Left kidney (tissue), 2 donors: Measurements from ENCODE around the gene GDNF. TPM values are rescaled to one million over a fixed set of nuclear protein-coding genes. Genes with fewer than 3 reads are reported as not detected.
A peak's percentile ranks its signal among the peaks of the same experiment; 100 is the strongest.

Source experiments
- DNase-seq: peaks from one replicate; pipeline ENCODE4 v3.0.0-alpha.2; 2013
- polyA plus RNA-seq: library from polyadenylated mRNA; unstranded; fragments of 120-200 nt; gene quantifications from one replicate; pipeline ENCODE4 v1.2.1, GENCODE V29; 2013; ENCODE audit not compliant: insufficient read length

Gene GDNF
- polyA plus RNA-seq, 1 donor = 17.5 TPM

GRCh38 chr5:37849641-37850040 is 9.8 kb upstream of the GDNF start:
- no peak for DNase-seq

DNA sequence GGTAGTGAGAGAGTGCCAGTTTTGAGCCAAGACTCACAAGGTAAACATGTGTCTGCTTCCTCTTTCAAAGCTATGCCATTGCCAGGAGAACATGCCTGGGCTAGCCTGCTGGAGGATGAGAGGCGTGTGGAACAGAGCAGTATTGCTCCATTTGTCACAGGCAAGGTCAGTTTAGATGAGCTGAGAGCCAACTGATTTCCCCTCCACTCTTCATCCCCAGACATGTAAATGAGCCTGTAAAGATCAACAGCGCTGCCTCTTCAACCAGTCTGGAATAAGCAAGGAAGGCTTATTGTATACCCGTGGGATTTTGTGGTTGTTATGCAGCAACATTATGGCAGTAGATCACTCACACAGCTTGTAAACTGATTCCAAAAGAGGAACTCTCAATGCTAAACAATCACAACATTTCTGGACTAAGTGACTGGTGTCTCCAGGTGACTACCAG is 8.2 kb upstream of the GDNF start:
- DNase-seq = no peak

- no peak for DNase-seq
Measured at GRCh38 chr5:37846786-37847310, 7.0 kb upstream of the GDNF start.

GRCh38 chr5:37844009-37844408 is 4.2 kb upstream of the GDNF start:
- DNase-seq = no peak

GRCh38 chr5:37842048-37842447 is 2.2 kb upstream of the GDNF start:
- no peak for DNase-seq

- DNase-seq = no peak
Measured at GRCh38 chr5:37841203-37841602, 1.4 kb upstream of the GDNF start.

DNA sequence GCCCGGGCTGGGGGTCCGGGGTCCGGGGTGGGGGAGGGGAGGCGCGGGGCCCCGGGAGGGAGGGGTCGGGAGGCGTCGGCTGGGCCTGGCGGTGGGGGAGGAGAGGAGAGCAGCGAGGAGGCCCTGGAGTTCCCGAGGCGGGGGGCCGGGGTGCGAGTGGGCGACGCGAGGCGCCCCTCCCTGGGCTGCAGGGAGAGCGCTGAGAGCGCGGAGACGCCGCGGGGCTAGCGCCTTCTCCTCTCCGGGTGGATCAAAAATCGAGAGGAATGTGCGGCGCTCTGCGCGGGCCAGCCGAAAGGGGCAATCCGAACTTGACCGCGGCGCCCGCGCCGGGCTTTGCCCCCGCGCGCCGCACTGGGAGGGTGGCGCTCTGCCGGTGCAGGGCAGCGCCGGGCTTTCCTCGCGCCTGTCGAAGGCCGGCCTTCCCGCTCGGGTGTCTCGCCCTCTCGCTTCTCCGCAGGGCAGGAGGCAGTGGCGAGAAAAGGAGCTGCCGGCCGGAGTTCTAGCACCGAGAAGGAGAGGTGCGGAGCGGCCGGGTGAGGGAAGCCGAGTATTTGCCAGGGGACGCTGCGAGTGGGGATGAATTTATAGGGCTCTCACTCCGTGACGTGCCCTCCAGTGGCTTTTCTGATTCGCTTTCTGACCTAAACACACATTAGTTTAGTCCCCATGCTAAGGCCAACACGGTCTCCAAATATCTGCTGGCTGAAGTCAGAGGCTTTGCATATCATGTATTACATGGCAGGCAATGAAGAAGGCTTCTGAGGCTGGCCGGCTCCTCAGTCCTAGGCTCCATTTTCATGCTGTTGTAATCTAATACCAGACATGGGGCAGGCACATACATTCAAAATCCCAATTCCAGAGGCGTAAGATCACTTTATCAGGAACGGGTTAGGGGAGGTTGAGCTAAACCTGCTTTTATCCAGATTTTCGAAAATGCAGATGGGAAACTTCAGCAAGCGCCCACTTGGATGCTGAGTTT is 503 bp upstream of the GDNF start:
- DNase-seq = peak; percentile 52

- no peak for DNase-seq
Measured at GRCh38 chr5:37838933-37839341, 904 bp downstream of the GDNF start.

DNA sequence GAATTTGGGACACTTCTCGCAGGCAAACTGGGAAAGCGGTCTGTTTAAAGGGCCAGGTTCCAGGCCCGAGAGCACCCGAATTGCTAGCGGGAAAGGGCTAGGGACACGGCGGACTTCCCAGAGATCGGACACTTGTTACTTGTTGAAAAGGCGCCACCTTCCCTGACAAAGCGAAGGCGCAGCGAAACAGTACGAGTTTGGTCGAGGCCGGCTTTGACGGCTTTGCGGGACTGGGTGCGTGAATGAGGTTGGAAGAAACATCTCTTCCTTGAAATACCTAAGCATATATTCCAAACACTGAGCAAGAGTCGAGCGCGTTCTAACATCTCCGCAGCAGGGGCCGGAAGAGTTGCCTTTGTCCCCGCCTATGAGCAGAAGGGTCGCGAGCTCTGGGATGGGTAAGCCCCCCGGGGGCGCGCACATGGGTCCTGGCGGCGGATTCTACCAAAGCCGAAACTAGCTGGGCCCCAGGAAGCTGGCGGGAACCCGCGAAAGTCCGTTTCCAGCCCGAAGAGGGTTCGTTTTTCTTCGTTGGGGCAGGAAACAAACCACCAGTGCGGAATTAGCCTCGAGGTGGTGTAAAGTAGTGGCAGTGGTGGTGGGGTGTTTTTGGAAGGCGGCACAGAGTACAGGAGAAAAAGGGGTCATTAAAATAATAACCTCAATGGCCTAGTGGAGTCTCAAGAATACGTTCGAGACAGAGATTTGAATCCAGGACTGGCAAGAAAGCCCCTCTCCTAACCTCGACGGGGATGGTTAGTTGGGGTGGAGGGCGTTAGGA is 1.5 kb downstream of the GDNF start:
- DNase-seq = peak; percentile 50

GRCh38 chr5:37837414-37838032 is 2.3 kb downstream of the GDNF start:
- DNase-seq = peak; percentile 83

DNA sequence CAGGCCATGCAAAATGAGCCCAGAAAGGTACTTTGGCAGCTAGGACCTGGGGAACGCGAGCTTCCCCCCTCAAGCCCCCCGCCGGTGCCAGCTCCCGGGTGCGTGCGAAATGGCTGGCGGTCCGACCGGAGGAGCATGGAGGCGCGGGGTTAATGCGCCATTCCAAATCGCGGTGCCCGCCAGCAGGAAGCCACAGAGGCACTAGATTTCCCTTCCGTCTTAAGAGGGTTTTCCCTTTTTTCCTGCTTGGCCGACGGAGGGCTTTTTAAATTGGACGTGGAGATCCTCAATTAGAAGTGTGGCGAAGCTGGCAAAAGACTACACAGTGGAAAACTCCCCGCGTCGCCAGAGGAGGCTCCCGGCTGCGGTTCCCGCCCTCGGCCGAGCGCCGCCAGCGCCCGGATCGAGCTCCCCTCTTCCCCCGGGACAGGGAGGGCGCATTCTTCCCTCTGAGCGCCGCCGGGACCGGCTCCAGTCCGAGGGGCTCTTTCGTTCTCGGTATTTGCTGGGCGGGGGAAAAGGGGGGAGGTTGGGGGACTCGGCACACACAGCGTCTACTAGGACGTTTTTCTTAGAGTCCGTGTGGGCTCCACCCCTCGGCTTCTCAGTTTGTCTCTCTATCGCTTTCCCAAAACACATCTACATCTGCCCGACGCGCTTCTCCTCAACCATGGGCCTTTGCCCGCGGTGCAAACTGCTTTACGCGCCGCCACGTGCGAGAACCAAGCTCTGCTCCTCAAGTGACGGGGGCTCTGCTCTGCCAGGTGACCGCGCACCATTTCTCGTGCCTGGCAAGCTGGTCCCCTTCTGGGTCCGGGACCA is 3.0 kb downstream of the GDNF start:
- no peak for DNase-seq

DNA sequence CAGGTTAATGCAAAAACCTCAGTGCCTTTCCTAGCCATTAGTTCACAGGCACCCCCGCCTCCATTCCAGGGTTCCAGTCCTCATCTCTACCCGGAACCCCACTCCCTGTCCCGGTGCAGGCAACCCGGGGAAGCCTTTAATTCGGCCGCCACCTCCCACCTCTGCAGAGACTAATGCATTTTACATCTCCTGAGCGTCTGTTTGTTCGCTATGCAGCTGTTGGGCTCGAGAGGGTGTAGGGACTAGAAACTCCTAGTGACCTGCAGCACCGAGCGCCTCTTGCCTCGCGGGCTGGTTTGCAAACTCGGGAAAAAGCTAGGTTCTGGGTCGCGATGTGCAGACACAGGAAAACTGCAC is 3.6 kb downstream of the GDNF start:
- no peak for DNase-seq

DNA sequence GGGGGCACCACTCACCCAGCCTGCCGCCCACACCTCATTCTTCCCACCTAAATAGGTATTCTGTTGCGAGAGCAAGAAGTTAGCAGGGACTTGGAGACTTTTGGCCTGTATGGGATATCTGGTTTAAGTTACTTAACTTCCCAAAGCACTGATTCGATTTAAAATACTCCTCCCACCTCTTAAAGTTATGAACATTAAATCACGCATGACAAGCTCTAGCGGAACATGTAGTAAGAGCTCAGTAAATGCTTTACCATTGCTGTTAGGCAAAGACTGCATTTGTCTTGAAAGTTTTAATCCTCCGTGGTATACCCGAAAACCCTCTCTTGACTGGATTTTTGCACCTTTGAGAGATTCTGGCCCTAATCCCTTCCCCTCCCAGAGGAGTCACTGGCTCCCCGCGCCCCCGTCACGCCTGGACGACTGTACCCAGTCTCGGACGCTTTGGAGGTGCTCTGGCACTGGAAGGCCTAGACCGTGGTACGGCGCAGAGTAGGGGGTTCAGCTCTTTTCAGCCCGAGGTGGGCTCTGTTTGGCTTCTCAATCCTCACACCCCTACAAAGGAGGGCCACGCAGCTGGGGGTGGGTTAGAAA is 4.4 kb downstream of the GDNF start:
- no peak for DNase-seq

GRCh38 chr5:37834542-37835379 is 5.1 kb downstream of the GDNF start:
- DNase-seq = no peak

DNA sequence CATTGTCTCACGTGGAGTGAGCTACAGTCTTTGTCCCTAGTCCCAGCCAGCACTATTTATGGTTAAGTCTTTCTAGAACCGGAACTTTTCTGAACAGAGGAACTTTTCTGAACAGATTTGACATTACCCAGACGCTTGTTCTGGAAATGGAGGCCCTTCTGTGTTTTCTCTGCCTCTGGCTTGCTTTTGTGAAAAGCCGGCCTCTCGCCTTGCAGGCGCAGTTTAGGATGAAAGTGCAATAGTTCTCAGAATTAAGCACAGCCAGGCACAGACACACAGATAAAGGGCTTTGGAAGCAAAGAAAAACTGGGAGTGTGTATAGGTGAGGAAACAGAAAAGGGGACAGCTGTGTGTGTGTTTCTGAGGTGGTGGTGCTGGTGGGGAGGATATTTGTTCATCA is 5.9 kb downstream of the GDNF start:
- DNase-seq = no peak

DNA sequence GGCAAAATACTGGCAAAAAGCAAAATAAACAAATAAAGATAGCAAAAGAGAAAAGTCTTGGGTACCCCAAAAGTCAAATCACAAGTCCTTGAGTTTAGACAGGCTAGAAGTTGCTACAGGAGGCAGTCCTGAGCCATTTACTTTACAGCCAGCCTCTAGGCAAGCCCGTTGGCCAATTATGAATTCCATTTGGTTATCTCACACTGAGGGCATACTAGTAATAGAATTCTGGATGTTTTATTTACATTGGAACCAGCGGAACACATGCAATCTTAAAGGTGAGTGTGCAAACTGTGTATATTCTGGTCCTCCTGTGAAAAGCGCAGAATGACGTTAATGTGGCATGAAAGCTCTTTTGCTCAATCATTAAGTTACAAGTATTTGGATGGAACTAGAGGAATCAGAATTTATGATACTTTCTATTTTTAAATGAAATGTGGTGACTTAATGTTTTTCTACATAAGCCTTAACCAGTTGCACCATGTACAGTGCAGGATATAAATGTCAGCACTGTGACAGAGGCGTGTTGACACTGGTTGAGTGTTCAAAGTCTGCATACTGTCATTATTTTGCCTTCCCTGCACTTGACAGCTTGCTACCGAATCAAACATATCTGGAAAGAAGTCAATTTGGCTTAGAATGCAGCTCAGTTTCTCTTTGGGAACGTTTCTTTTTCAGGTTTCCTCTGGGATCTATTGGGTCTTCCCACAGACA is 7.9 kb downstream of the GDNF start:
- DNase-seq = no peak

- no peak for DNase-seq
Measured at GRCh38 chr5:37830348-37830747, 9.5 kb downstream of the GDNF start.

DNA sequence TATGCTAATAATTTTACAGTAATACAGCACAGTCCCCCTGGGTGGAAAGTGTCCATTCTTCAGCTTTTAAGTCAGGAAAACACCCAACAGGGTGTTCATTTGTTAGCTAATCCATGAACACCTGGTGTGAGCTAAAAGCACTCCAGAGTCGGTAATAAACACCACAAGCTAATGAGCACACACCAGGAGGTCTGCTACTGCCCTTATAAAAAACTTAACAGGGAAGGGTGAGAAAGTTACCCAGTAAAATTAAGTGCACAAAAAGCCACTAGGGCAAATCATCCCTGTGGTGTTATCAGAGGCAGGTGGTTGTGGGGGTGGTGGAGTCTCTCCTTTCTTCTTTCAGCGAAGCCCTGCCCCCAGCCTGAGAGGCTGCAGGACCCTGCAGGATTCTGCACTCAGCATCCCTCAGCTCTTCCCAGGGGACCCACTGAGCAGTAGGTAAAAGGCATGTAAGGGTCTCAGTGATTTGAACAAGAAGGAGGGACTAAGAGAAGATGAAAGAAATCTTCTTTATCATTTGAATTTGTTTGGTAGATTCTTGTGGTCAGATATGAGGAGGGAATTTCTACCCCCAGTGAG is 14.4 kb downstream of the GDNF start:
- no peak for DNase-seq
